HCT116 (cell line): ENCODE results near the gene TPRG1L. TPM values are rescaled to one million over a fixed set of nuclear protein-coding genes. Genes with fewer than 3 reads are reported as not detected.
A peak's percentile ranks its signal among the peaks of the same experiment; 100 is the strongest.

Source experiments
- ATAC-seq: fragments of 200-7000 bp; cut with Tn5 transposase; 2 replicates; pipeline ENCODE4 v1.9.1; 2020; ENCODE audit warnings: mild to moderate bottlenecking, moderate library complexity
- BruUV-seq: library from RNA; stranded (reverse); fragments of 400-500 nt; replicated peaks from 2 replicates; lab custom pipeline; 2021; lab: Mats Ljungman, UMichigan
- CTCF ChIA-PET: fragments of 300-600 bp; sonication (Branson Sonifier 250); formaldehyde crosslinking; loops from one replicate; lab custom pipeline; 2021; ENCODE audit warnings: antibody characterized with exemption; lab: Charles Lee
- POLR2A ChIA-PET: fragments of 300-600, 350-600 bp; sonication (Branson Sonifier 250); formaldehyde crosslinking; loops from one replicate; lab custom pipeline; 2021; ENCODE audit warnings: antibody characterized with exemption; lab: Charles Lee
- RAD21 ChIA-PET, 2 experiments: fragments of 300-600 bp; sonication (Branson Sonifier 250); formaldehyde crosslinking; loops; one replicate each; lab custom pipeline; 2023; ENCODE audit warnings: low total read pairs in 2 of 2; ENCODE audit not compliant: uncharacterized antibody in 2 of 2, unreplicated experiment in 2 of 2, low non-redundant PET in 1 of 2; lab: Charles Lee
- DNase-seq: peaks from one replicate; pipeline ENCODE4 v3.0.0-alpha.2; 2010; ENCODE audit warnings: low read depth, low spot score
- H2AFZ ChIP-seq: fragments of 200-600 bp; shearing (Covaris generic), sonication (generic); 2 replicates; pipeline ENCODE4 v1.6.1; 2017; ENCODE audit warnings: low read depth, mixed run types, mixed read lengths, antibody characterized with exemption, low read length; ENCODE audit not compliant: poor library complexity, severe bottlenecking
- H3K27ac ChIP-seq: 2 replicates; pipeline ENCODE4 v1.5.1; 2012; ENCODE audit warnings: low read depth, low read length
- H3K27me3 ChIP-seq: fragments of 200-600 bp; sonication (generic); 2 replicates; pipeline ENCODE4 v1.6.1; 2016; ENCODE audit warnings: mixed run types, low read length, mixed read lengths; ENCODE audit not compliant: insufficient read depth
- H3K36me3 ChIP-seq, 2 experiments: fragments of 200-500 bp in 1 of 2; fragments of 200-600 bp in 1 of 2; sonication (Bioruptor generic) in 1 of 2; sonication (generic) in 1 of 2; 2 replicates each; pipeline versions ENCODE4 v1.5.1 to v1.6.1; 2014 to 2016; ENCODE audit warnings: low read length in 2 of 2, inconsistent platforms in 1 of 2, mixed read lengths in 1 of 2, mixed run types in 1 of 2; ENCODE audit not compliant: insufficient read depth in 2 of 2, control insufficient read depth in 1 of 2
- H3K4me1 ChIP-seq, 2 experiments: fragments of 200-600 bp in 1 of 2; sonication (generic) in 1 of 2; 2 replicates each; pipeline versions ENCODE4 v1.5.1 to v1.6.1; 2012 to 2017; ENCODE audit warnings: low read length in 2 of 2, inconsistent platforms in 1 of 2, mild to moderate bottlenecking in 1 of 2, mixed read lengths in 1 of 2, mixed run types in 1 of 2, moderate library complexity in 1 of 2; ENCODE audit not compliant: insufficient read depth in 2 of 2, control insufficient read depth in 1 of 2
- H3K4me2 ChIP-seq: fragments of 200-600 bp; sonication (generic); 2 replicates; pipeline ENCODE4 v1.6.1; 2017; ENCODE audit warnings: mixed run types, low read length, mixed read lengths
- H3K4me3 ChIP-seq, 2 experiments: fragments of 200-600 bp in 1 of 2; sonication (generic) in 1 of 2; replicated peaks in 1 of 2; 2 replicates each; pipeline ENCODE4 v1.5.1; 2011 to 2016; ENCODE audit warnings: low read length in 2 of 2, control low read depth in 1 of 2, low read depth in 1 of 2, mild to moderate bottlenecking in 1 of 2, mixed read lengths in 1 of 2, mixed run types in 1 of 2
- H3K79me2 ChIP-seq: fragments of 200-600 bp; sonication (generic); 2 replicates; pipeline ENCODE4 v1.6.1; 2017; ENCODE audit warnings: mild to moderate bottlenecking, mixed run types, low read length, moderate library complexity, mixed read lengths; ENCODE audit not compliant: insufficient read depth
- H3K9ac ChIP-seq: fragments of 200-600 bp; sonication (generic); 2 replicates; pipeline ENCODE4 v1.6.1; 2016; ENCODE audit warnings: low read length, mixed read lengths
- H3K9me2 ChIP-seq: fragments of 200-600 bp; sonication (generic), shearing (Covaris generic); 2 replicates; pipeline ENCODE4 v1.6.1; 2017; ENCODE audit warnings: mixed run types, mild to moderate bottlenecking, moderate library complexity; ENCODE audit not compliant: insufficient read depth
- H3K9me3 ChIP-seq, 2 experiments: fragments of 200-500 bp in 1 of 2; fragments of 200-600 bp in 1 of 2; sonication (Bioruptor generic) in 1 of 2; sonication (generic) in 1 of 2; 2 replicates each; pipeline ENCODE4 v1.6.1; 2014 to 2017; ENCODE audit warnings: low read length in 2 of 2, mixed read lengths in 2 of 2, inconsistent platforms in 1 of 2, low read depth in 1 of 2, mild to moderate bottlenecking in 1 of 2, mixed run types in 1 of 2, moderate library complexity in 1 of 2; ENCODE audit not compliant: control insufficient read depth in 1 of 2, insufficient read depth in 1 of 2
- H4K20me1 ChIP-seq: fragments of 200-600 bp; sonication (generic), shearing (Covaris generic); 2 replicates; pipeline ENCODE4 v1.6.1; 2017; ENCODE audit warnings: mixed run types, mild to moderate bottlenecking, moderate library complexity; ENCODE audit not compliant: insufficient read depth
- EGR1 ChIP-seq: IDR thresholded peaks from 2 replicates; pipeline ENCODE4 v1.6.1; 2012; ENCODE audit warnings: low read depth
- FOSL1 ChIP-seq: IDR thresholded peaks from 2 replicates; pipeline ENCODE4 v1.6.1; 2012; ENCODE audit warnings: low read depth
- POLR2AphosphoS5 ChIP-seq: IDR thresholded peaks from 2 replicates; pipeline ENCODE4 v1.6.1; 2011; ENCODE audit warnings: mild to moderate bottlenecking, low read depth, low read length, moderate library complexity
- RAD21 ChIP-seq: IDR thresholded peaks from 2 replicates; pipeline ENCODE4 v1.6.1; 2012; ENCODE audit warnings: low read depth, mild to moderate bottlenecking
- intact Hi-C: fragments of 100-400 bp; cut with micrococcal nuclease; formaldehyde crosslinking; loops from 2 replicates; pipeline ENCODE4 v1.10.0; 2022
- total RNA-seq: library from RNA; stranded (reverse); gene quantifications from one replicate; pipeline ENCODE4 v1.2.1, GENCODE V29; 2021; ENCODE audit not compliant: unreplicated experiment
- TF ChIP-seq, protein P1 (sequence below), 3 experiments: fragments of 200-600 bp in 1 of 3; sonication (generic) in 1 of 3; IDR thresholded peaks in 2 of 3; conservative IDR thresholded peaks in 1 of 3; 2 replicates each; pipeline ENCODE4 v1.5.1; 2012 to 2017; ENCODE audit warnings: low read depth in 2 of 3, low read length in 2 of 3, antibody characterized with exemption in 1 of 3, borderline replicate concordance in 1 of 3, control low read depth in 1 of 3, mild to moderate bottlenecking in 1 of 3, mixed read lengths in 1 of 3, mixed run types in 1 of 3, moderate library complexity in 1 of 3; ENCODE audit not compliant: insufficient read depth in 1 of 3
- TF ChIP-seq, protein P2 (sequence below): IDR thresholded peaks from 2 replicates; pipeline ENCODE4 v1.6.1; 2011; ENCODE audit warnings: mild to moderate bottlenecking, low read length, moderate library complexity; ENCODE audit not compliant: insufficient replicate concordance; ENCODE audit errors: extremely low read depth

Gene TPRG1L
- total RNA-seq, 1 experiment from 2014 or later, result 25.6 TPM

DNA sequence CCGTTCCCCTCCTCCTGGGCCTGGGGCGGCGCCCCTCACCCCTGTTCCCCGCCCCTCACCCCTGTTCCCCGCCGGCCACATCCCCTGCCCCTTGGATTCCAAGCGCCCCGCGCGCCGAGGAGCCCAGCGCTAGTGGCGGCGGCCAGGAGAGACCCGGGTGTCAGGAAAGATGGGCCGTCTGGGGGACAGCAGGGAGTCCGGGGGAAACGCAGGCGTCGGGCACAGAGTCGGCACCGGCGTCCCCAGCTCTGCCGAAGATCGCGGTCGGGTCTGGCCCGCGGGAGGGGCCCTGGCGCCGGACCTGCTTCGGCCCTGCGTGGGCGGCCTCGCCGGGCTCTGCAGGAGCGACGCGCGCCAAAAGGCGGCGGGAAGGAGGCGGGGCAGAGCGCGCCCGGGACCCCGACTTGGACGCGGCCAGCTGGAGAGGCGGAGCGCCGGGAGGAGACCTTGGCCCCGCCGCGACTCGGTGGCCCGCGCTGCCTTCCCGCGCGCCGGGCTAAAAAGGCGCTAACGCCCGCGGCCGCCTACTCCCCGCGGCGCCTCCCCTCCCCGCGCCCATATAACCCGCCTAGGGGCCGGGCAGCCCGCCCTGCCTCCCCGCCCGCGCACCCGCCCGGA, 27.2 kb downstream of the TPRG1L start, which contains the start of gene TP73:
Gene TP73 (plus strand): TSS at position 587 of the 618 bp plus-strand sequence. CDS start 29,850 bp downstream, outside the sequence.
- peak within 1 kb of the TSS; percentile 91 for H3K4me2 ChIP-seq

More for the DNA sequence above, 27.2 kb downstream of the TPRG1L start, which contains the start of gene TP73:
- Histone ChIP-seq H3K4me1 (peaks cover 18 to 29% of the 10 kb centered on the region in 2 experiments), H3K9me2 (no peaks in the 10 kb centered on the region), H3K79me2 (peaks cover 61% of the 10 kb centered on the region), H3K9ac (peak within 1 kb of the TSS; percentile 85), H2AFZ (no peak within 1 kb of the TSS), H3K27me3 (no peaks in the 10 kb centered on the region), H4K20me1 (no peaks in the 10 kb centered on the region), H3K4me3 (peak within 1 kb of the TSS; percentile 70 to 80), H3K36me3 (peaks cover 4 to 7% of the 10 kb centered on the region in 2 experiments; a peak in 2 of 4 replicates), H3K9me3 (no peaks in the 10 kb centered on the region), H3K27ac (peak within 1 kb of the TSS; percentile 64)
- ATAC-seq (peak; percentile 58), DNase-seq (peak; percentile 21)
- no peak for TF ChIP-seq FOSL1
- TF ChIP-seq, protein P1, sequence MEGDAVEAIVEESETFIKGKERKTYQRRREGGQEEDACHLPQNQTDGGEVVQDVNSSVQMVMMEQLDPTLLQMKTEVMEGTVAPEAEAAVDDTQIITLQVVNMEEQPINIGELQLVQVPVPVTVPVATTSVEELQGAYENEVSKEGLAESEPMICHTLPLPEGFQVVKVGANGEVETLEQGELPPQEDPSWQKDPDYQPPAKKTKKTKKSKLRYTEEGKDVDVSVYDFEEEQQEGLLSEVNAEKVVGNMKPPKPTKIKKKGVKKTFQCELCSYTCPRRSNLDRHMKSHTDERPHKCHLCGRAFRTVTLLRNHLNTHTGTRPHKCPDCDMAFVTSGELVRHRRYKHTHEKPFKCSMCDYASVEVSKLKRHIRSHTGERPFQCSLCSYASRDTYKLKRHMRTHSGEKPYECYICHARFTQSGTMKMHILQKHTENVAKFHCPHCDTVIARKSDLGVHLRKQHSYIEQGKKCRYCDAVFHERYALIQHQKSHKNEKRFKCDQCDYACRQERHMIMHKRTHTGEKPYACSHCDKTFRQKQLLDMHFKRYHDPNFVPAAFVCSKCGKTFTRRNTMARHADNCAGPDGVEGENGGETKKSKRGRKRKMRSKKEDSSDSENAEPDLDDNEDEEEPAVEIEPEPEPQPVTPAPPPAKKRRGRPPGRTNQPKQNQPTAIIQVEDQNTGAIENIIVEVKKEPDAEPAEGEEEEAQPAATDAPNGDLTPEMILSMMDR (IDR thresholded peaks at IDR 0.05 in 2 of 3, conservative IDR thresholded peaks at IDR 0.05 in 1 of 3; ENCODE audit: borderline replicate concordance in 1 of 3, insufficient read depth in 1 of 3, low read depth in 2 of 3, low read length in 2 of 3), result 0 out of 6 replicates have a peak, but pooled peaks of 1 of the 3 experiments have one; percentile 6
- 0 out of 2 replicates have a peak, but pooled peaks have one; percentile 37 for TF ChIP-seq POLR2AphosphoS5
- peak; percentile 99 for TF ChIP-seq EGR1
- no peak for TF ChIP-seq RAD21
- TF ChIP-seq, protein P2, sequence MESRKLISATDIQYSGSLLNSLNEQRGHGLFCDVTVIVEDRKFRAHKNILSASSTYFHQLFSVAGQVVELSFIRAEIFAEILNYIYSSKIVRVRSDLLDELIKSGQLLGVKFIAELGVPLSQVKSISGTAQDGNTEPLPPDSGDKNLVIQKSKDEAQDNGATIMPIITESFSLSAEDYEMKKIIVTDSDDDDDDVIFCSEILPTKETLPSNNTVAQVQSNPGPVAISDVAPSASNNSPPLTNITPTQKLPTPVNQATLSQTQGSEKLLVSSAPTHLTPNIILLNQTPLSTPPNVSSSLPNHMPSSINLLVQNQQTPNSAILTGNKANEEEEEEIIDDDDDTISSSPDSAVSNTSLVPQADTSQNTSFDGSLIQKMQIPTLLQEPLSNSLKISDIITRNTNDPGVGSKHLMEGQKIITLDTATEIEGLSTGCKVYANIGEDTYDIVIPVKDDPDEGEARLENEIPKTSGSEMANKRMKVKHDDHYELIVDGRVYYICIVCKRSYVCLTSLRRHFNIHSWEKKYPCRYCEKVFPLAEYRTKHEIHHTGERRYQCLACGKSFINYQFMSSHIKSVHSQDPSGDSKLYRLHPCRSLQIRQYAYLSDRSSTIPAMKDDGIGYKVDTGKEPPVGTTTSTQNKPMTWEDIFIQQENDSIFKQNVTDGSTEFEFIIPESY, result no peak
- ChIA-PET POLR2A (interaction anchor here (0.9 kb wide), 1 partner anchor 14 kb away, joined by 3 read pairs; no protein-coding TSS in a partner anchor), RAD21 (no interaction called here), CTCF (interaction anchor here (1.3 kb wide), 1 partner anchor 33 kb away, joined by 5 read pairs; no protein-coding TSS in a partner anchor)
- intact Hi-C loops, result no loop called here
- BruUV-seq, result no TSS peak
